Stimulated activated CD8-positive, alpha-beta memory T cell treated with anti-CD3 and anti-CD28 coated beads, Interleukin-15, amount 100 ng/mL, for 1 hour (primary cell): Measurements from ENCODE around the gene LAMP2.
A peak's percentile ranks its signal among the peaks of the same experiment; 100 is the strongest.
"Not testable (repeated sequence)": the region's sequence is repeated elsewhere in the genome, so short reads cannot be mapped to it uniquely, and the experiment has no call there.

ENCODE experiments used
- DNase-seq: peaks from one replicate; pipeline ENCODE4 v3.0.0-alpha.2; 2020; ENCODE audit warnings: low read depth

LAMP2 gene

GRCh38 chrX:120468825-120469525, at the start of gene LAMP2:
Gene LAMP2, minus strand, starts transcription at chrX:120469296. Its CDS starts 127 bp downstream, at chrX:120469169.
- peak; percentile 61 for DNase-seq

GRCh38 chrX:120517936-120518335, 48.8 kb upstream of the LAMP2 start:
- no peak for DNase-seq

- DNase-seq: no peak
Observed at GRCh38 chrX:120514236-120514635, 45.1 kb upstream of the LAMP2 start.

- DNase-seq: no peak
Observed at GRCh38 chrX:120512627-120513026, 43.5 kb upstream of the LAMP2 start.

DNA sequence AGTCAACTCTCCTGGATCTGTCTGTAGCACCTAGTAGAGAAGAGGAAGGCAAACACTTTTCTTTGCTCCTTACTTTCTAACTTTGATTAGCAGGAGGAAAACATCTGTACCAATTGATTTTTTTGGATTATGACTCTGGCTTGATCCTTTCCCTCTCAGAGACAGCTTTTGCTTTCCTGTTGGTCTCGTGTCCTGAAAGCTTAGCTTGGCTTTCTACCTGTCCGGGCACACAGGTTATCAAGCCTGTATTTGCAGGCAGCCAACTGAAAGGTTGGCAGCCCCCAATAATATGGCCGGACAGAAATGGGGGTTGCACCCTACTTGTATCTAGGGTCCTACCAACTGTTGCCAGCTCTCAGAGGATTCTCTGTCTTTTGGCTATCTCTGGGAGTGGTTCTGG, 43.1 kb upstream of the LAMP2 start:
- DNase-seq: no peak

GRCh38 chrX:120504569-120504968, 35.5 kb upstream of the LAMP2 start:
- no peak for DNase-seq

DNA sequence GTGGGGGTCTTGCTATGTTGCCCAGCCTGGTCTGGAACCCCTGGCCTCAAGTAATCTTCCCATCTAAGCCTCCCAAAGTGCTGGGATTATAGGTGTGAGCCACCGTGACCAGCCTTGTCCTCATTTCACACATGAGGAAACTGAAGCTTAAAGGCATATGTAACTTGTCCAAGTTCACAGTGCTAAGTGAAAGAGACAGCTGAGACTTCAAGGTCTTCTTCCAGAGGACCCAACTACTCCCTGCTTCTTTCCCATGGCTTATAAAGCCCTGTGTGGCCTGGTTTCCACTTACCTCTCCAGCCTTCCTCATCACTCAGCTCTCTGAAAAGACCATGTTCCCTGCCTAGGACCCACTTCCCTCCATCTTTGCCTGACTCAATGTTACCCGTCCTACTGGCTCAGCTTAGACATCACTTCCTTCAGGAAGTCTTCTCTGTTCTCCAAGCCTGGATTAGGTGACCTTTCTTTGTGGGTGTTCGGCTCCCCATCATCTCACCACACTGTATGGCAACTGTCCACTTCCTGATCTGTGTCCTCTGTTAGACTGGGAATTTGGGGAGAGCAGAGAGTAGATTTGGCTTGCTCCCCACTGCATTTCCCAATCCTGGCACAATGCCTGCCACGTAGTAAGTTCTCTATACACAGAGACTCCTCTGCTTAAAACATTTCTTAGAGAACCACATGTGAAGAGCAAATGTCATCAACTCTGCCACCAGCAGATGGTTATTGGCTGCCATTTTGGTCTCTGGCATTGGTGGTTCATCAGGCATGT, 30.4 kb upstream of the LAMP2 start:
- no peak for DNase-seq

- not testable (repeated sequence) for DNase-seq
Observed at GRCh38 chrX:120490119-120490518, 21.0 kb upstream of the LAMP2 start.

DNA sequence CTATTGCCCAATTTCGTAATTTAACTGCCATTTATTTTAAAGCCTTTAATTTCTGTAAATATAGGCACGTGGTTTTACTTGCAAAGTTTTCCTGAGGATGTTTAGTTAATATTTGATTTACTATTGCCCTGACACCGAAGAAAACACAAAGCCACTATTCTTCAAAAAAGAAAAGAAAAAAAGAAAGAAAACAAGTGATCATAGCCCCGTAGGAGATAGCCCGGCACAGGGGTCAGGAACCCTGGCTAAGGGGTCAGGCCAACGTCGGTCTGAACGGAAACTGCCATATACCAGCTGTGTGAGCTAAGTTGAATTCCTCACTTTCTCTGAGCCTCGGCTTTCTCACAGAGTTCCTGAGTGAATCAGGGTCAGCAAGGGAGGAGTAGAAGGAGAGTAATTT, 17.7 kb upstream of the LAMP2 start:
- no peak for DNase-seq

GRCh38 chrX:120485638-120486520, 16.8 kb upstream of the LAMP2 start:
- no peak for DNase-seq

- DNase-seq: no peak
Observed at GRCh38 chrX:120485315-120485637, 16.2 kb upstream of the LAMP2 start.

DNA sequence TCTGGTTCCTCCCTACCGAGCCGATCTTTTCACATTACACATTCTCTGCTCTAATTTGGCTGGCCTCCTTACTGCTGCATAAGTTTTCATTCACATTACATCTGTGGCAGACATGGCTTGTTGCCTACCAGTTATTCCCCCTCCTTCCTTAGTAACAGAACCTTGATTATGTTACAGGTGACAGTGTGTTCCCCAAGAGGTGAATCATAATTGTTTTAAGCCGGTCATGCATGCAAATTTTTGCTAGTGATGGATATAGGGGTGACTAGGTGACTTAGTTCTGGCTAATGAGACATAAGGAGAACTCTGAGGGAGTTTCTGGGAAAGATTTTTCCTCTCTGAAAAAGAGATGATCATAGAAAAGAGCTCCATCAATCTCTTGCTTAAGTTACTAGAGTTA, 8.4 kb upstream of the LAMP2 start:
- DNase-seq: no peak

GRCh38 chrX:120476714-120477113, 7.6 kb upstream of the LAMP2 start:
- no peak for DNase-seq

- not testable (repeated sequence) for DNase-seq
Observed at GRCh38 chrX:120475447-120475846, 6.4 kb upstream of the LAMP2 start.

DNA sequence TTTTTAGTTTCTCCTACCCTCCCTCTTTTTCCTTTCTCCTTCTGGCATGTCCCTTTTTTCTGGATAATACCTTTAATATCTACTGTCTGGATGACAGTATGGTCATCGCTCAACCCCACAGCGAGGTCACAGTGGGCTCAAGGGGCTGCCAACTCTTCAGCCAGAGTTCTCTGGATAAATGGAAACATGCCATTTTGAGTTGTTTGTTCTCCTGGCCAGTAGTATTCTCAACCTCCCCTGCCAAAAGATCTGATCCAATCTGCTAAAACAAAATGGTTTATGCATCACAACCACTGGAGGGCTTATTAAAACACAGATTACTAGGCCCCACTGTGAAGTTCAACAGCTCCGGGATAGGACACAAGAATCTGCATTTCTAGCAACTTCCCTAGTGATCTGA, 5.0 kb upstream of the LAMP2 start:
- DNase-seq: no peak

DNA sequence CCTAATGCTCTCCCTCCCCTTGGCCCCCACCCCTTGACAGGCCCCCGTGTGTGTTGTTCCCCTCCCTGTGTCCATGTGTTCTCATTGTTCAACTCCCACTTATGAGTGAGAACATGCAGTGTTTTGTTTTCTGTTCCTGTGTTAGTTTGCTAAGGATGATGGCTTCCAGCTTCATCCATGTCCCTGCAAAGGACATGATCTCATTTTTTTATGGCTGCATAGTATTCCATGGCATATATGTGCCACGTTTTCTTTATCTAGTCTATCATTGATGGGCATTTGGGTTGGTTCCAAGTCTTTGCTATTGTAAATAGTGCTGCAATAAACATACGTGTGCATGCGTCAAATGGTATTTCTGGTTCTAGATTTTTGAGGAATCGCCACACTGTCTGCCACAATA, 561 bp upstream of the LAMP2 start:
- DNase-seq: not testable (repeated sequence)

DNA sequence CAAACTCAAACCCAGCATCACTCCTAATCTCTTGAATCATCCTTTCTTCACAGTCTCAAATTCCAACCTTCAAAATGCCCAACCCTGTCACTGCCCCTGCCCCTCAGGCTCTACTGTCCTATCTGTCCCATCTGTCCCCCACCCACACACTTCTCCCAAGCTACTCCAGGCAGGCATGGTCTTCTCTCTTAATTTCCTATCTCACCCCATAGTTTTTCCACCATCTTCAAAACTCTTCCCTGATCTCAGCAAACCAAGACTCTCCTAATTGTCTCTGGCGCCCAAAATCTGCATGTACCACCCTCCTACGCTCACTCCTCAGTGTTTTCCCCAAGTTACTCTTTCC, 644 bp downstream of the LAMP2 start:
- no peak for DNase-seq

DNA sequence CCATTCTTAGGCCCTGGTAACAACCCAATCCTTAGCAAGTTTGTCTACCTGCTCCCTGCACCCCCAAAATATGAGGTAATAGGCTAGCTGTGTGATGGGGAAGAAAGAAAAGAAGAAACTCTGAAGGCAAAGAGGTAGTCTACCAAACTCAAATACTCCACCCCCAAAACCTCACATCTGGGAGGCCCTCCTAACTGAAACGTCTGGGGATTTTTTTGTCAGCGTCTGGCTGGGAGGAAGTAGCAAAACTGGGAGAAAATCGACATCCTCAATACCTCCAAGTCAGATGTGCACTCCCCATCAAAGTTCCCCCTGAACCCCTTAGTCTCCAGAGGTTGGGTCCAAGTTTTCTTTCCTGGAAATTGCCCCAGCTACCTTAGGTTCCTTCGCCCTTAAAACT, 1.0 kb downstream of the LAMP2 start:
- no peak for DNase-seq

GRCh38 chrX:120464411-120464810, 4.7 kb downstream of the LAMP2 start:
- DNase-seq: no peak

GRCh38 chrX:120463241-120463640, 5.9 kb downstream of the LAMP2 start:
- DNase-seq: no peak

DNA sequence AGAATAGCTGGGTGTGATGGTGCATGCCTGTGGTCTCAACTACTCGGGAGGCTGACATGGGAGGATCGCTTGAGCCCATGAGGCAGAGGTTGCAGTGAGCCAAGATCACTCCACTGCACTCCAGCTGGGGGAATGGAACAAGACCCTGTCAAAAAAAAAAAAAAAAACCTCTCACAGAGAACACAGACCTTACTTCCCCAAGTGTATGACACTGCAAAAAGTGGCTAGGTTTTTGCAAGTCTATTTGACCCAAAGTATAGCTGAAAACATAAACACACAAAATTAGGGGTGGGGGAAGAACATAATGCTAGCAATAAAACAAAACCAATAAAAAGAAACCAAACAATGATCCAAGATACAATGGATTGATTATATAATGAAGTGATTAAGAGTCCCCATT, 6.7 kb downstream of the LAMP2 start:
- no peak for DNase-seq

DNA sequence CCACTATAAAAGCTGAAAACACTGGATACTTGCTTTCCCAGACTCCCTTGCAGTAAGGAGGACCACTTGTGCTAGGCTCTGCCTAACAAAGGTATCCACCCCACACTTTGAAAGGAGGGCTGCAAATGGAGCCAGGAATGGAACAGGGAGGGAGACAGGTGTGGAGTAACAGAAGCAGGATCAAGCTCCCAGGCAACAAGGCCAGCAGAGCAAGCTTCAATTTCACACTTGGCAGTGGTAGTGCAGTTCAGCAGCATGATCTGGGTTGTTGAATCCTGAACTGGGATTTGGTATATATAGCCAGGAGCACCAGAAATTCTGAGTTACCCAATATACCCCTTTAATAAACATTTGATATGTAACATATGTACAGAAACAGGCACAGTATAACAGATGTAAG, 9.8 kb downstream of the LAMP2 start:
- DNase-seq: no peak

GRCh38 chrX:120457766-120458180, 11.3 kb downstream of the LAMP2 start:
- DNase-seq: no peak
